Measurements from ENCODE around the gene PLCB1.
"Not testable (repeated sequence)": the region's sequence is repeated elsewhere in the genome, so short reads cannot be mapped to it uniquely, and the experiment has no call there.

The PLCB1 gene

DNA sequence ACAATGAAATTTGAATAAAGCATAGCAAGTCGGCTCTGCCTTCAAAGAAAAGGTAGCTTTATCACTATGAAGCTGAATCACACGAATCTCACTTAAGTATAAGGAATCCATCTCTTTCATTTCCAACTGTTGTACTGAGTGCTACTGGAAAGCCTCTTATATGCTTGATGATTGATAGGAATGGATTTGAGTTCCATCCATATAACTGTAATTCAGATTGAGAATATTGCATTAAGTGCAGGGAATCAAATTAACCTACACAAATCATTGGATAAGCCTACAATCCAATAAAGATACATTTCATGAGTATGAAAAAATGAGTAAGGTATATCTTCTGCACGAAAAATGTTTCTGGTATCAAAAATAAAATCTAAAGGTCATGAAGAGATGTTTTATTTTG is 492.0 kb downstream of the PLCB1 start:
- H3K27me3 Mint-ChIP-seq, result no peaks in the 10 kb centered on the region
- DNase-seq, result no peak
- no peaks in the 10 kb centered on the region for H3K36me3 Mint-ChIP-seq
- no peak overlapping the region for H3K27ac Mint-ChIP-seq
- H3K9me3 Mint-ChIP-seq, result no peaks in the 10 kb centered on the region
- H3K4me1 Mint-ChIP-seq, result no peaks in the 10 kb centered on the region
- H3K4me3 Mint-ChIP-seq, result no peak overlapping the region
- CTCF ChIA-PET, result no interaction called here

DNA sequence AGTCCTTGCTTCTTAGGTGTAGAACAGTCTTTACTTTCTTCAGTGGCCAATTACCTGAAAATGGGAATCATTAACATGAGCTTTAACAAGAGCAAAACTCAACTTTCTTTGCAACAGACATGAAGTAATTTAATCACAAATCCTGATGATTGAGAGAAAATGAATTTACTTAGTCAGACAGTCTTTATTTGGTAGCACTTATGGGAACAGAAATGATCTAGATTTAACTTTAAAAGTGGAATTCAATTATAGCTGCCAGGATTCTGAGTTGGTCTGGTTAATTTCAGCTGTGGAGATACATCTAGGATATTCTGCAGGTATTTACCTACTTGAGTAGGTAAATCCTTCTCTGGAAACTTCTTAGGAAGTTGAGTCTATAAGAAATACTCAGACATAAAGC is 492.6 kb downstream of the PLCB1 start:
- Mint-ChIP-seq H3K4me1 (no peaks in the 10 kb centered on the region), H3K36me3 (no peaks in the 10 kb centered on the region), H3K9me3 (no peaks in the 10 kb centered on the region), H3K27me3 (no peaks in the 10 kb centered on the region), H3K27ac (no peak overlapping the region), H3K4me3 (no peak overlapping the region)
- DNase-seq, result no peak
- CTCF ChIA-PET, result no interaction called here

DNA sequence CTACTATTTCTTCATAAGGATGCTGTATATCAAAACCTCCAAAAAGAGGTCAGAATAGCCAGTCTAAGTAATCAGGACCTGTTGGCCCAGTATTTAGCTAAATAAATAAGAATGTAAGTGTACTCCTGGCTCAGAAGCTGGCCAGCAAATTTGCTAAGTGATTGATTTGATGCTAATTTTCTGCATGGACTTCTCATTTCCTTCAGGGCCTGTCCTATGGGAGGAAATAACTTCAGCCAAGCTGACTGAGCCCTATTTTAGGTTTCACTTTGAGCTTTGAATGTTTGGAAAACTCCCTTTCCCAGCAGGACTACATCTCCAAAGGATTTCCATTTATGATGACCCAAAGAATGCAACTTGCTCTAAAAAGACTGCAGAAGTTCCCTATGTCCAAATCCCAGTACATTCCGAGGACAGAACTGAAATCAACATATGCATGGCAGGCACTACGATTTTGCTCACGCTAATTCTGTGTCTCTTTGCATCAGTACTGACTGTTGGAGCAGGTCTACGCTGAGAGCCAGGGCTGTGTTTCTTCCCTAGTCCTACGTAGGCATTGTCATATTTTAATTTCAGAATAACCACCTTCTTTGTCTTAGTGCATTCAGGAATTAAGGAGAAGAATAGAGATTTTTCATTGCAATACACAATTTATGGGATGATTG is 495.4 kb downstream of the PLCB1 start:
- Mint-ChIP-seq H3K36me3 (no peaks in the 10 kb centered on the region), H3K27ac (no peak overlapping the region), H3K27me3 (no peaks in the 10 kb centered on the region), H3K9me3 (no peaks in the 10 kb centered on the region), H3K4me3 (no peak overlapping the region), H3K4me1 (no peaks in the 10 kb centered on the region)
- DNase-seq, result no peak
- CTCF ChIA-PET, result interaction anchor here (0.6 kb wide), 1 partner anchor 486 kb away, joined by 3 read pairs; no protein-coding TSS in a partner anchor

GRCh38 chr20:8631271-8631670 is 499.2 kb downstream of the PLCB1 start:
- no peaks in the 10 kb centered on the region for H3K27me3 Mint-ChIP-seq
- no peaks in the 10 kb centered on the region for H3K9me3 Mint-ChIP-seq
- no peak for DNase-seq
- H3K27ac Mint-ChIP-seq, result no peak overlapping the region
- no peaks in the 10 kb centered on the region for H3K36me3 Mint-ChIP-seq
- H3K4me1 Mint-ChIP-seq, result no peaks in the 10 kb centered on the region
- no peak overlapping the region for H3K4me3 Mint-ChIP-seq
- CTCF ChIA-PET, result interaction anchor here (1.2 kb wide), 1 partner anchor 91 kb away, joined by 3 read pairs; no protein-coding TSS in a partner anchor

- CTCF ChIA-PET, result no interaction called here
- Mint-ChIP-seq H3K36me3 (no peaks in the 10 kb centered on the region), H3K9me3 (no peaks in the 10 kb centered on the region), H3K27ac (no peak overlapping the region), H3K4me3 (no peak overlapping the region), H3K4me1 (no peaks in the 10 kb centered on the region), H3K27me3 (no peaks in the 10 kb centered on the region)
- no peak for DNase-seq
Measured at GRCh38 chr20:8633366-8633765, 501.3 kb downstream of the PLCB1 start.

- Mint-ChIP-seq H3K27me3 (no peaks in the 10 kb centered on the region), H3K27ac (no peak overlapping the region), H3K4me3 (no peak overlapping the region), H3K9me3 (no peaks in the 10 kb centered on the region), H3K4me1 (no peaks in the 10 kb centered on the region), H3K36me3 (no peaks in the 10 kb centered on the region)
- no peak for DNase-seq
- CTCF ChIA-PET, result no interaction called here
Measured at GRCh38 chr20:8635048-8635572, 503.0 kb downstream of the PLCB1 start.

GRCh38 chr20:8635837-8636236 is 503.8 kb downstream of the PLCB1 start:
- Mint-ChIP-seq H3K27ac (no peak overlapping the region), H3K27me3 (no peaks in the 10 kb centered on the region), H3K4me1 (no peaks in the 10 kb centered on the region), H3K36me3 (no peaks in the 10 kb centered on the region), H3K9me3 (no peaks in the 10 kb centered on the region), H3K4me3 (no peak overlapping the region)
- no peak for DNase-seq
- CTCF ChIA-PET, result no interaction called here

DNA sequence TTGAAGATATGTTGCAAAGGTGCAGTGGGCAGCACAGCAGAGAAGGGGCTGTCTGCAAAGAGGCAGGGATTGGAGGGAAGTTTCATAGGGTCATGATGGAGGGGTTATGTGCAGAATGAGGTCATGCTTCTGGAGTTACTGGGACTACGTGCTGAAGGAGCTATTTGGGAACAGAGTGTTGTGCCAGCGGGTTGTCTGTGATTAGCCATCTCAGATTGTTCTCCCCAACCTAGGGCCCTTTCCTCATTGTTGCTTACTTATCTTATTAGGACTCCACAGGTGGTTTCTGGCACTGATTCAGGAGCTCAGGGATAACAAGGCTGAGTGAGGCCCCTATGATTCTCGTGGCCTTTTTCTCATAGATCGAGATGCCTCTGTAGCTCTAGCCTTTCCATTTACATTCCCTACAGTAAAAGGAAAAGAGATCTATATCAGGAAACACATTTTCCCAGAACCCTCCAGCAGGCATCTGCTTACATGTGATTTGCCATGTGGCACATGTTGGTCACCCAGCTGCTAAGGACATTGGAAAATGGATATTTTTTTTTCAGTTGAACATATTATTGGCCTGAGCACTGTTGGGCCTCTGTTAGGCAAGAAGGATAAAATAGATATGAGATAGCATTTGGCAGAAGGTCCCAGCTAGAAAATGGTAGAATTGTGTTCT is 507.2 kb downstream of the PLCB1 start:
- no peaks in the 10 kb centered on the region for H3K4me1 Mint-ChIP-seq
- no peak overlapping the region for H3K27ac Mint-ChIP-seq
- DNase-seq, result no peak
- CTCF ChIA-PET, result interaction anchor here (0.6 kb wide), 1 partner anchor 181 kb away, joined by 4 read pairs; no protein-coding TSS in a partner anchor
- H3K27me3 Mint-ChIP-seq, result no peaks in the 10 kb centered on the region
- H3K9me3 Mint-ChIP-seq, result peaks cover 3% of the 10 kb centered on the region
- H3K4me3 Mint-ChIP-seq, result no peak overlapping the region
- no peaks in the 10 kb centered on the region for H3K36me3 Mint-ChIP-seq

GRCh38 chr20:8640461-8640860 is 508.4 kb downstream of the PLCB1 start:
- Mint-ChIP-seq H3K9me3 (peaks cover 3% of the 10 kb centered on the region), H3K4me1 (no peaks in the 10 kb centered on the region), H3K4me3 (no peak overlapping the region), H3K27me3 (no peaks in the 10 kb centered on the region), H3K36me3 (no peaks in the 10 kb centered on the region), H3K27ac (no peak overlapping the region)
- CTCF ChIA-PET, result no interaction called here
- DNase-seq, result no peak

GRCh38 chr20:8642247-8642646 is 510.2 kb downstream of the PLCB1 start:
- no peaks in the 10 kb centered on the region for H3K4me1 Mint-ChIP-seq
- H3K27me3 Mint-ChIP-seq, result no peaks in the 10 kb centered on the region
- CTCF ChIA-PET, result no interaction called here
- H3K4me3 Mint-ChIP-seq, result no peak overlapping the region
- no peak overlapping the region for H3K27ac Mint-ChIP-seq
- H3K9me3 Mint-ChIP-seq, result peaks cover 3% of the 10 kb centered on the region
- DNase-seq, result no peak
- H3K36me3 Mint-ChIP-seq, result no peaks in the 10 kb centered on the region

GRCh38 chr20:8644468-8644867 is 512.4 kb downstream of the PLCB1 start:
- H3K4me3 Mint-ChIP-seq, H3K27ac Mint-ChIP-seq, H3K27me3 Mint-ChIP-seq, H3K9me3 Mint-ChIP-seq, H3K36me3 Mint-ChIP-seq, H3K4me1 Mint-ChIP-seq, DNase-seq, CTCF ChIA-PET: not testable (repeated sequence)

DNA sequence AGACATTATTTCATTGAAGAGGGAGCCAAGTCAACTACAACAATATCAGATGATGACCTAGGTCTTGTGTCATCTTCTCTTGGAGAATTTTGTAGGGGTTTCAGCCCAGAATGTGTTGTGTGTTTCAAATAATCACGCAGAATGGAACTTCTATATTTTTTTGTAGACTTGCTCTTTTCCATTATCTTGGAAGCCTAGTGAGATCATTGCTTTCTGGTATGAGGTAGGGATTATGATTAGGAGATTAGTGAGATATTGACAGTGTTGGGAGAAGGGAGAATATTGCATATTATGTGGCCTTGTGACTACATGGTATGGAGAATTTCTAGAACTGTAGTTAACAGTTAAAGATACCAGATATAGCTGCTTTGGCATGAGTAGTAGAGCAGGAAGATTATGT is 513.3 kb downstream of the PLCB1 start:
- DNase-seq, result no peak
- CTCF ChIA-PET, result no interaction called here
- Mint-ChIP-seq H3K4me1 (no peaks in the 10 kb centered on the region), H3K36me3 (no peaks in the 10 kb centered on the region), H3K9me3 (peaks cover 3% of the 10 kb centered on the region), H3K27me3 (no peaks in the 10 kb centered on the region), H3K4me3 (no peak overlapping the region), H3K27ac (no peak overlapping the region)

DNA sequence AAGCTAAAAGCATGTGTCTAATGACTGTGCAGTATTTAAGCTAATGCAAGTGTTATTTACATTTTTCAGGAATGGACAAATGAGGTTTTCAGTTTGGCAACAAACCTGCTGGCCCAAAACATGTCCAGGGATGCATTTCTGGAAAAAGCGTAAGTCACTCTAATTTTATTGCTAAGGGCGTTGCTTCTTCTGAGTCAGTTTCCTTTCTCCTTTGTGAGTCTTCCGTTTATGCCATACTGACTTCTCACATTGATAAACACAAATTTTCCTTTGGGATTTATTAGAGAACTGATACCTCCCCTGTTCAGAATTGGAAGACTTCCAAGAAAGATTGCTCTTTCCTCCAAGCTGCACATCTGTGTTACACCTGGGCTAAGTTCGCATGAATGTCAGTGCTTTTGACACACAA is 514.0 kb downstream of the PLCB1 start:
- DNase-seq, result no peak
- no peak overlapping the region for H3K4me3 Mint-ChIP-seq
- H3K27ac Mint-ChIP-seq, result no peak overlapping the region
- H3K9me3 Mint-ChIP-seq, result peaks cover 3% of the 10 kb centered on the region
- H3K27me3 Mint-ChIP-seq, result no peaks in the 10 kb centered on the region
- H3K36me3 Mint-ChIP-seq, result no peaks in the 10 kb centered on the region
- CTCF ChIA-PET, result no interaction called here
- H3K4me1 Mint-ChIP-seq, result no peaks in the 10 kb centered on the region

DNA sequence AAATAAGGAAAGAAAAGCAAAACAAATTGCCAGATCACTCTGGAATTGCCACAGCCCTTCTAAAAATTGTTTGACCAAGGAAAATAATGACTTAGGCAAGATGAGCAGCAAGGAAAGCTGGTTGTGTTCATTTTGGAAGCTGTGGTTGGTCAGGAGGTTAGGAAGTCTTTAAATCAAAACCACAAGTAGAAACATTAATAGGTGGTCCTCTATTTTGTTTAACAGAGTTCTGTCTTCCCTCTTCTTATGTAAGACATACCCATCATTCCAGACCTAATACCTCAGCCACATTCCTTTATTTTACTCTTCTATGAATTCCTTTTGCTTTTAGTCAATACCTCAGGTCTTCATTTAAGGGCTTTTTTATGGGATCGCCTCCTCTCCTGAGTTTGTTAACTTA is 514.6 kb downstream of the PLCB1 start:
- no peaks in the 10 kb centered on the region for H3K36me3 Mint-ChIP-seq
- CTCF ChIA-PET, result no interaction called here
- H3K4me1 Mint-ChIP-seq, result no peaks in the 10 kb centered on the region
- peaks cover 3% of the 10 kb centered on the region for H3K9me3 Mint-ChIP-seq
- no peak overlapping the region for H3K4me3 Mint-ChIP-seq
- H3K27ac Mint-ChIP-seq, result no peak overlapping the region
- DNase-seq, result no peak
- no peaks in the 10 kb centered on the region for H3K27me3 Mint-ChIP-seq

DNA sequence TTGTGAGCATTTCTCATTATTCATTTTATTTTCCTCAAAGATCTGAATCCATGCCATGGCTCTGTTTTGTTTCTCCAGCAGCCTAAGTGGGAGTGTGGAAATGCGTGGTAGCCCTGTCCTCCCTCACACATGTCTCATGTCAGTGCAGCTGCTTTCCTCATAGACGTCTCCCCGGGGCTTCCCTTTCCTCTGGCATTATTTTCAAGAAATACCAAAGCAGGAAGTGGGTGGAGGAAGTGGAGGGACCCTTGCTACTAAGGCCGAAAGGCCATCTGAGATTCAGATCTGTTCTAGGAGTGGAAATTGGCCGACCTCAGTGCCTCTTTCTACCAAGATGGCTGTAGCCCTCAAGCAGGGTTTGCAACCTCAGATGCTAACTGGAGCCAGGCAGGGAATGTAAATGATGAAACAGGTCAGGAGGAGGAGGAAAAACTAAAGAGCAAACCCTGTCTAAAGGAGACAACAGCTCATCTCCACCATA is 515.9 kb downstream of the PLCB1 start:
- CTCF ChIA-PET, result no interaction called here
- Mint-ChIP-seq H3K4me1 (no peaks in the 10 kb centered on the region), H3K36me3 (no peaks in the 10 kb centered on the region), H3K4me3 (no peak overlapping the region), H3K9me3 (peaks cover 3% of the 10 kb centered on the region), H3K27ac (no peak overlapping the region), H3K27me3 (no peaks in the 10 kb centered on the region)
- DNase-seq, result no peak

Measured in activated naive CD4-positive, alpha-beta T cell treated with anti-CD3 and anti-CD28 coated beads, Interleukin-2, amount 10 ng/mL, durations not matched to agents 7 days and 5 days (primary cell).